H1 (cell line): Measurements from ENCODE around the gene RAP1GAP. TPM values are rescaled to one million over a fixed set of nuclear protein-coding genes. Genes with fewer than 3 reads are reported as not detected.

ENCODE experiments used
- CTCF ChIA-PET: fragments of 300-600 bp; sonication (Branson Sonifier 250); formaldehyde crosslinking; loops from one replicate; lab custom pipeline; 2021; ENCODE audit not compliant: partially characterized antibody; lab: Charles Lee
- POLR2A ChIA-PET: fragments of 300-600 bp; sonication (Branson Sonifier 250); formaldehyde crosslinking; loops from one replicate; lab custom pipeline; 2021; ENCODE audit warnings: inconsistent platforms; ENCODE audit not compliant: partially characterized antibody; lab: Charles Lee
- DNase-seq, 2 experiments: peaks; one replicate each; pipeline versions ENCODE4 v3.0.0 to v3.0.0-alpha.2; 2010 to 2022; ENCODE audit warnings: low spot score in 2 of 2, low read depth in 1 of 2, mixed read lengths in 1 of 2
- FAIRE-seq: peaks from 2 replicates; lab custom pipeline; 2011; peaks lifted over from hg19 to GRCh38; lab: Jason Lieb, UNC
- H2AFZ ChIP-seq: 2 replicates; pipeline ENCODE4 v1.8.1; 2012; ENCODE audit warnings: low read length, inconsistent platforms
- H2AK5ac ChIP-seq: 2 replicates; pipeline ENCODE4 v1.6.1; 2013; ENCODE audit warnings: low read depth, low read length
- H2BK120ac ChIP-seq: replicated peaks from 2 replicates; pipeline ENCODE3; 2013; ENCODE audit warnings: low read depth, low read length, inconsistent platforms
- H2BK12ac ChIP-seq: 2 replicates; pipeline ENCODE4 v1.6.1; 2013; ENCODE audit warnings: low read depth, low read length
- H2BK15ac ChIP-seq: 2 replicates; pipeline ENCODE4 v1.6.1; 2013; ENCODE audit warnings: low read length
- H2BK20ac ChIP-seq: 2 replicates; pipeline ENCODE4 v1.6.1; 2013; ENCODE audit warnings: low read length
- H2BK5ac ChIP-seq: 2 replicates; pipeline ENCODE4 v1.6.1; 2013; ENCODE audit warnings: low read depth, low read length
- H3K14ac ChIP-seq: 2 replicates; pipeline ENCODE4 v1.6.1; 2013; ENCODE audit warnings: inconsistent platforms; ENCODE audit not compliant: insufficient read length
- H3K18ac ChIP-seq: 2 replicates; pipeline ENCODE4 v1.6.1; 2013; ENCODE audit warnings: low read length; ENCODE audit errors: extremely low read depth
- H3K23ac ChIP-seq: 2 replicates; pipeline ENCODE4 v1.6.1; 2013; ENCODE audit warnings: inconsistent platforms; ENCODE audit not compliant: insufficient read length
- H3K23me2 ChIP-seq: 2 replicates; pipeline ENCODE4 v1.6.1; 2013; ENCODE audit warnings: low read depth, low read length
- H3K27ac ChIP-seq: 2 replicates; pipeline ENCODE4 v1.6.1; 2011; ENCODE audit warnings: low read depth, low read length, inconsistent platforms
- H3K27me3 ChIP-seq, 4 experiments: replicated peaks in 1 of 4; 1 replicate in 1 of 4; 2 replicates in 3 of 4; pipeline versions ENCODE4 v1.6.1 to v1.8.1; 2011 to 2013; ENCODE audit warnings: low read length in 3 of 4, mild to moderate bottlenecking in 3 of 4, inconsistent platforms in 2 of 4, mixed read lengths in 2 of 4, moderate library complexity in 1 of 4; ENCODE audit not compliant: control insufficient read depth in 3 of 4, insufficient read depth in 3 of 4; ENCODE audit errors: extremely low read depth in 1 of 4
- H3K36me3 ChIP-seq, 4 experiments: 2 replicates each; pipeline versions ENCODE4 v1.6.1 to v1.8.1; 2011 to 2013; ENCODE audit warnings: mild to moderate bottlenecking in 4 of 4, low read length in 3 of 4, moderate library complexity in 2 of 4, control low read depth in 1 of 4, inconsistent platforms in 1 of 4; ENCODE audit not compliant: insufficient read depth in 4 of 4, control insufficient read depth in 2 of 4
- H3K4ac ChIP-seq: replicated peaks from 2 replicates; pipeline ENCODE3; 2013; ENCODE audit warnings: low read length, low read depth, mixed read lengths, inconsistent platforms; ENCODE audit not compliant: insufficient read length
- H3K4me1 ChIP-seq, 4 experiments: replicated peaks in 1 of 4; 1 replicate in 1 of 4; 2 replicates in 3 of 4; pipeline versions ENCODE4 v1.6.1 to v1.8.1; 2011 to 2013; ENCODE audit warnings: low read length in 3 of 4, inconsistent platforms in 2 of 4, mixed read lengths in 1 of 4; ENCODE audit not compliant: insufficient read depth in 4 of 4, control insufficient read depth in 3 of 4
- H3K4me2 ChIP-seq, 2 experiments: 2 replicates each; pipeline versions ENCODE4 v1.6.1 to v1.8.1; 2011 to 2013; ENCODE audit warnings: low read depth in 2 of 2, low read length in 2 of 2, control low read depth in 1 of 2, inconsistent platforms in 1 of 2, mild to moderate bottlenecking in 1 of 2; ENCODE audit not compliant: insufficient read depth in 1 of 2
- H3K4me3 ChIP-seq, 4 experiments: fragments of 200-600, 300-600 bp in 1 of 4; sonication (generic), shearing (Covaris generic), sonication (Bioruptor Twin) in 1 of 4; 2 replicates each; pipeline versions ENCODE4 v1.5.1 to v1.8.1; 2011 to 2016; ENCODE audit warnings: low read length in 4 of 4, low read depth in 3 of 4, control low read depth in 2 of 4, inconsistent platforms in 2 of 4, mild to moderate bottlenecking in 2 of 4, mixed read lengths in 1 of 4, moderate library complexity in 1 of 4; ENCODE audit not compliant: insufficient read depth in 2 of 4; ENCODE audit errors: extremely low read depth in 1 of 4
- H3K56ac ChIP-seq: replicated peaks from 2 replicates; pipeline ENCODE3; 2013; ENCODE audit warnings: low read depth, mild to moderate bottlenecking, mixed read lengths, low read length, inconsistent platforms; ENCODE audit not compliant: insufficient read length
- H3K79me1 ChIP-seq: 2 replicates; pipeline ENCODE4 v1.6.1; 2013; ENCODE audit warnings: low read depth, low read length, control low read depth
- H3K79me2 ChIP-seq, 2 experiments: 2 replicates each; pipeline versions ENCODE4 v1.6.1 to v1.8.1; 2012 to 2013; ENCODE audit warnings: low read length in 2 of 2, mild to moderate bottlenecking in 2 of 2, inconsistent platforms in 1 of 2; ENCODE audit not compliant: insufficient read depth in 2 of 2, control insufficient read depth in 1 of 2
- H3K9ac ChIP-seq, 4 experiments: replicated peaks in 1 of 4; 1 replicate in 1 of 4; 2 replicates in 3 of 4; pipeline versions ENCODE4 v1.6.1 to v1.8.1; 2011 to 2013; ENCODE audit warnings: low read depth in 3 of 4, low read length in 3 of 4, control low read depth in 2 of 4, mild to moderate bottlenecking in 2 of 4, moderate library complexity in 2 of 4, inconsistent platforms in 1 of 4; ENCODE audit errors: extremely low read depth in 1 of 4
- H3K9me3 ChIP-seq, 2 experiments: 2 replicates each; pipeline versions ENCODE4 v1.6.1 to v1.8.1; 2012 to 2013; ENCODE audit warnings: mild to moderate bottlenecking in 2 of 2, moderate library complexity in 2 of 2, control low read depth in 1 of 2, inconsistent platforms in 1 of 2, low read depth in 1 of 2, low read length in 1 of 2, mixed read lengths in 1 of 2; ENCODE audit not compliant: insufficient read depth in 2 of 2
- H4K20me1 ChIP-seq, 2 experiments: replicated peaks in 1 of 2; 2 replicates each; pipeline versions ENCODE3 to v1.8.1; 2011 to 2013; ENCODE audit warnings: inconsistent platforms in 2 of 2, low read length in 2 of 2, mild to moderate bottlenecking in 1 of 2; ENCODE audit not compliant: insufficient read depth in 2 of 2, control insufficient read depth in 1 of 2
- H4K5ac ChIP-seq: 2 replicates; pipeline ENCODE4 v1.6.1; 2013; ENCODE audit warnings: low read length, low read depth, mixed read lengths, inconsistent platforms; ENCODE audit not compliant: insufficient read length
- H4K8ac ChIP-seq: 2 replicates; pipeline ENCODE4 v1.8.0; 2013; ENCODE audit warnings: mild to moderate bottlenecking, moderate library complexity, low read length, inconsistent platforms; ENCODE audit not compliant: insufficient read depth; ENCODE audit errors: extremely low read depth
- H4K91ac ChIP-seq: replicated peaks from 2 replicates; pipeline ENCODE3; 2013; ENCODE audit warnings: low read length, mixed read lengths, inconsistent platforms; ENCODE audit not compliant: insufficient read length
- CHD2 ChIP-seq: IDR thresholded peaks from 2 replicates; pipeline ENCODE4 v1.6.1; 2012; ENCODE audit warnings: low read length, improper control_type of control experiment
- WGBS, 2 experiments: shearing (Covaris generic) in 1 of 2; methylation state at CpG; one replicate each; pipeline versions ENCODE4 v1.1.6 to v1.1.7; 2013 to 2015; ENCODE audit warnings: low lambda C conversion rate in 2 of 2, mixed read lengths in 2 of 2, inconsistent platforms in 1 of 2, low coverage in 1 of 2, missing lambda C conversion rate in 1 of 2; ENCODE audit not compliant: insufficient replicate concordance in 2 of 2, insufficient coverage in 1 of 2, insufficient read length in 1 of 2; ENCODE audit errors: extremely low coverage in 1 of 2, missing lambda C conversion rate in 1 of 2; 5-methylcytosine and 5-hydroxymethylcytosine counted together
- polyA plus RNA-seq, 7 experiments: library from polyadenylated mRNA; depleted of rRNA in 3 of 7; stranded (reverse) in 5 of 7; unstranded in 2 of 7; fragments of >200 nt in 5 of 7; fragments of 200-250 nt in 2 of 7; gene quantifications; 1 replicate in 5 of 7; 2 replicates in 1 of 7; 4 replicates in 1 of 7; pipeline versions ENCODE4 v1.2.1 to v1.2.3, GENCODE V29; 2011 to 2013; ENCODE audit warnings: missing spikeins in 2 of 7, mixed read lengths in 2 of 7
- total RNA-seq: library from RNA; stranded (reverse); fragmentation: NEBNext Ultra II Directional; extraction: Animal tissue kit (Norgen Biotek cat#: 25700); gene quantifications from 2 replicates; pipeline ENCODE4 v1.2.1, GENCODE V29; 2021

RAP1GAP gene
- total and polyA plus RNA-seq, 2 of the 8 experiments (the other 6 are each of a cell fraction or from before 2014, with no cell fraction given): 8.4 TPM

DNA sequence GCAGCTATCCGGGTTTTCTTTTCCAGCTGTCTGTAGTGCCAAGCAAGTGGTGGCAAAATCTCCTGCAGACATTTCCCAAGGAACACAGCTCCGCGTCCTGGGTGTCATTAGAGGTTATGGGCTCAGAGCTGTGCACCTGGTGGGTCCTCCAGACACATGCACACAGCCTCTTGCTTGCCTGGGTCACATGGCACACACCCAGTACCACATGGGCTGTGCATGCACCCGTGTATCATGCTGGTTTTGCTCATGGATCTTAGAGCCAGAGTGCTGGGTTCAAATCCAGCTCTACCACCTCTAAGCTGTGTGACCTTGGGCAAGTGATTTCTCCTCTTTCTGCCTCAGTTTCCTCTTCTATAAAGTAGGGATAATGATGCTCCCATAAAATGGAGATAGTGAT, 98.3 kb downstream of the RAP1GAP start:
- H3K27ac ChIP-seq: no peak overlapping the region
- H2BK20ac ChIP-seq: no peak overlapping the region
- H4K20me1 ChIP-seq: peaks cover 2 to 9% of the 10 kb centered on the region in 2 experiments
- H3K14ac ChIP-seq: no peak overlapping the region
- POLR2A ChIA-PET: interaction anchor here (1.4 kb wide), 1 partner anchor 24 kb away, joined by 3 read pairs; no protein-coding TSS in a partner anchor
- no peak overlapping the region for H2BK5ac ChIP-seq
- no peak overlapping the region for H3K56ac ChIP-seq
- no peak overlapping the region for H3K9ac ChIP-seq
- H3K4me2 ChIP-seq: no peak overlapping the region
- no peak overlapping the region for H4K91ac ChIP-seq
- H3K27me3 ChIP-seq: no peaks in the 10 kb centered on the region; a peak in 1 of 7 replicates
- peaks cover 2 to 7% (median 4%) of the 10 kb centered on the region in 4 experiments; a peak in 6 of 7 replicates for H3K4me1 ChIP-seq
- no peak overlapping the region for H2BK120ac ChIP-seq
- H3K9me3 ChIP-seq: no peaks in the 10 kb centered on the region
- DNase-seq (no peak), FAIRE-seq (no peak)
- CTCF ChIA-PET: interaction anchor here (0.6 to 2.8 kb wide), 14 partner anchors 10 to 202 kb away, joined by 3 to 12 read pairs (median 3); partner anchors contain the start of gene ALPL
- H2AFZ ChIP-seq: no peak overlapping the region
- H3K23me2 ChIP-seq: no peaks in the 10 kb centered on the region; the same call in 1 of the 2 replicates
- H4K8ac ChIP-seq: no peak overlapping the region
- H3K23ac ChIP-seq: no peak overlapping the region
- no peak overlapping the region for H3K18ac ChIP-seq
- no peak overlapping the region for H3K4me3 ChIP-seq
- no peak overlapping the region for H2BK15ac ChIP-seq
- H3K4ac ChIP-seq: no peak overlapping the region
- no peak overlapping the region for H4K5ac ChIP-seq
- H3K36me3 ChIP-seq: peaks cover 0 to 13% (median 2%) of the 10 kb centered on the region in 4 experiments; a peak in 5 of 8 replicates
- no peaks in the 10 kb centered on the region for H3K79me1 ChIP-seq
- H3K79me2 ChIP-seq: no peaks in the 10 kb centered on the region
- H2AK5ac ChIP-seq: no peak overlapping the region
- WGBS, 2 experiments: 94% methylated on average over 4 of the region's 4 CpGs; no CpG with 5 or more reads in 1 of the 2 experiments
- H2BK12ac ChIP-seq: no peak overlapping the region
- TF ChIP-seq CHD2: no peak
